K562 (cell line): ENCODE measurements around the gene RUNDC3A. TPM values are rescaled to one million over a fixed set of nuclear protein-coding genes. Genes with fewer than 3 reads are reported as not detected.
A peak's percentile ranks its signal among the peaks of the same experiment; 100 is the strongest.

Source experiments
- BCOR ChIP-seq: fragments of 450-650 bp; IDR thresholded peaks from 2 replicates; pipeline ENCODE4 v1.6.1; 2016
- BRCA1 ChIP-seq, 2 experiments: fragments of 450-650 bp in 1 of 2; sonication (generic) in 1 of 2; formaldehyde crosslinking in 1 of 2; IDR thresholded peaks; 2 replicates each; pipeline versions ENCODE4 v1.5.0 to v1.6.1; 2017 to 2020; ENCODE audit warnings: mild to moderate bottlenecking in 1 of 2, missing genetic modification reagents in 1 of 2
- CREM ChIP-seq: IDR thresholded peaks from 2 replicates; pipeline ENCODE4 v1.6.1; 2014; ENCODE audit warnings: antibody characterized with exemption, low read depth
- ELF1 ChIP-seq: fragments of 200-800 bp; sonication (Bioruptor generic); IDR thresholded peaks from 2 replicates; pipeline ENCODE4 v1.6.1; 2016; ENCODE audit warnings: missing genetic modification characterization, missing compliant biosample characterization
- KAT7 ChIP-seq: sonication (generic); formaldehyde crosslinking; IDR thresholded peaks from 2 replicates; pipeline ENCODE4 v1.8.0; 2022; ENCODE audit warnings: missing genetic modification reagents, mild to moderate bottlenecking, borderline replicate concordance
- KLF16 ChIP-seq: IDR thresholded peaks from 2 replicates; pipeline ENCODE4 v1.6.1; 2016; ENCODE audit warnings: antibody characterized with exemption
- MECOM ChIP-seq: fragments of 250-450 bp; sonication (Bioruptor Pico); IDR thresholded peaks from 2 replicates; pipeline ENCODE4 v1.8.0; 2022; ENCODE audit warnings: inconsistent platforms
- MTA3 ChIP-seq: fragments of 450-650 bp; formaldehyde crosslinking; IDR thresholded peaks from 2 replicates; pipeline ENCODE4 v1.6.1; 2017; ENCODE audit warnings: mild to moderate bottlenecking, borderline replicate concordance
- PURB ChIP-seq: sonication (generic); formaldehyde crosslinking; IDR thresholded peaks from 2 replicates; pipeline ENCODE4 v1.9.0; 2021; ENCODE audit warnings: low read depth, mild to moderate bottlenecking, missing genetic modification reagents
- RB1 ChIP-seq: fragments of 450-650 bp; IDR thresholded peaks from 2 replicates; pipeline ENCODE4 v1.6.1; 2017; ENCODE audit warnings: low read depth, mild to moderate bottlenecking
- RFX1 ChIP-seq: fragments of 450-650 bp; IDR thresholded peaks from 2 replicates; pipeline ENCODE4 v1.6.1; 2016; ENCODE audit warnings: mild to moderate bottlenecking, moderate library complexity
- SMC3 ChIP-seq: conservative IDR thresholded peaks from 2 replicates; pipeline ENCODE4 v1.6.1; 2011; ENCODE audit warnings: low read depth, low read length, improper control_type of control experiment; ENCODE audit not compliant: insufficient read depth
- SRSF7 ChIP-seq: fragments of 200-400 bp; formaldehyde crosslinking; optimal IDR thresholded peaks from 2 replicates; pipeline ENCODE3; 2017; ENCODE audit warnings: mild to moderate bottlenecking, low read depth, low read length
- TCF7 ChIP-seq: sonication (generic); IDR thresholded peaks from 2 replicates; pipeline ENCODE4 v1.6.1; 2016; ENCODE audit warnings: antibody characterized with exemption, borderline replicate concordance
- ZNF717 ChIP-seq: fragments of 250-450 bp; sonication (Bioruptor Pico); IDR thresholded peaks from 2 replicates; pipeline ENCODE4 v1.5.0; 2021
- ZNF77 ChIP-seq: fragments of 250-450 bp; sonication (Bioruptor Pico); IDR thresholded peaks from 2 replicates; pipeline ENCODE4 v1.5.0; 2020
- polyA plus RNA-seq, 8 experiments: library from polyadenylated mRNA; depleted of rRNA in 4 of 8; stranded (reverse) in 5 of 8; unstranded in 3 of 8; fragments of >200 nt; fragmentation: Nextera tagmentation in 2 of 8; fragmentation: Illumina TruSeq in 1 of 8; extraction: Ambion mirVana in 2 of 8; extraction: Trizol in 1 of 8; gene quantifications; 2 replicates each; pipeline versions ENCODE4 v1.2.1 to v1.2.3, GENCODE V29; 2011 to 2014; ENCODE audit warnings: inconsistent platforms in 1 of 8, missing spikeins in 1 of 8
- total RNA-seq, 7 experiments: library from RNA; depleted of rRNA in 6 of 7; stranded (reverse); fragments of >200 nt in 6 of 7; fragmentation: Illumina TruSeq in 2 of 7; extraction: Trizol in 2 of 7; gene quantifications; 2 replicates each; pipeline versions ENCODE4 v1.2.1 to v1.2.3, GENCODE V29; 2011 to 2021; ENCODE audit warnings: low replicate concordance in 1 of 7
- TF ChIP-seq, protein P1 (sequence below): fragments of 250-450 bp; sonication (Bioruptor Pico); IDR thresholded peaks from 2 replicates; pipeline ENCODE4 v1.4.0; 2020
- TF ChIP-seq, protein P2 (sequence below): fragments of 450-650 bp; formaldehyde crosslinking; IDR thresholded peaks from 2 replicates; pipeline ENCODE4 v1.4.0; 2022; ENCODE audit warnings: missing genetic modification characterization
- TF ChIP-seq, protein P3 (sequence below): fragments of 250-450 bp; sonication (Bioruptor Pico); IDR thresholded peaks from 2 replicates; pipeline ENCODE4 v1.9.0; 2021; ENCODE audit warnings: mild to moderate bottlenecking
- TF ChIP-seq, protein P4 (sequence below): fragments of 450-650 bp; IDR thresholded peaks from one replicate; pipeline ENCODE4 v1.6.1; 2018; ENCODE audit warnings: mild to moderate bottlenecking, moderate library complexity; ENCODE audit not compliant: partially characterized antibody
- TF ChIP-seq, protein P5 (sequence below): sonication (generic); formaldehyde crosslinking; IDR thresholded peaks from 2 replicates; pipeline ENCODE4 v1.9.0; 2022; ENCODE audit warnings: mild to moderate bottlenecking, missing genetic modification reagents

RUNDC3A gene
- total and polyA plus RNA-seq, 9 of the 15 experiments (the other 6 are each of a cell fraction or from before 2014, with no cell fraction given) = not detected

DNA sequence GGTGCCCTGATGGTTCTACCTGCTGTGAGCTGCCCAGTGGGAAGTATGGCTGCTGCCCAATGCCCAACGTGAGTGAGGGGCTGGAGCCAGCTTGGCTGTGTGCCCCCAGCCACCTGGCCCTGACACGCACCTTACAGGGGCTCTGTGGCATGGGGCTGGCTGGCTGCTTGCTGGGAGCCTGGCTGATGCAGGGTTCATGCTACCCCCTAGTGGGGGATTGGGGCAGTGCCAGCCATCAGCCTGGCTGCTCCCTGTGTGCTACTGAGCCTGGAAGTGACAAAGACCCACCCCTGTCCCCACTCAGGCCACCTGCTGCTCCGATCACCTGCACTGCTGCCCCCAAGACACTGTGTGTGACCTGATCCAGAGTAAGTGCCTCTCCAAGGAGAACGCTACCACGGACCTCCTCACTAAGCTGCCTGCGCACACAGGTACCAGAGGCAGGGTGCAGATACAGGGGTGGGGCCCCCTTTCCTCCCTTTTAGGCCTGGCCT, 42.4 kb downstream of the RUNDC3A start (continued):
- TF ChIP-seq ZNF717 (CRISPR knock-in tag) = no peak
- no peak for TF ChIP-seq CREM
- no peak for TF ChIP-seq RFX1
- no peak for TF ChIP-seq PURB
- no peak for TF ChIP-seq ELF1 (tag)
- TF ChIP-seq BRCA1 (IDR thresholded peaks at IDR 0.05) = no peak
- 0 out of 2 replicates have a peak, but pooled peaks have one; percentile 91 for TF ChIP-seq BRCA1 (CRISPR knock-in tag; IDR thresholded peaks at IDR 0.05)
- TF ChIP-seq, protein P1, sequence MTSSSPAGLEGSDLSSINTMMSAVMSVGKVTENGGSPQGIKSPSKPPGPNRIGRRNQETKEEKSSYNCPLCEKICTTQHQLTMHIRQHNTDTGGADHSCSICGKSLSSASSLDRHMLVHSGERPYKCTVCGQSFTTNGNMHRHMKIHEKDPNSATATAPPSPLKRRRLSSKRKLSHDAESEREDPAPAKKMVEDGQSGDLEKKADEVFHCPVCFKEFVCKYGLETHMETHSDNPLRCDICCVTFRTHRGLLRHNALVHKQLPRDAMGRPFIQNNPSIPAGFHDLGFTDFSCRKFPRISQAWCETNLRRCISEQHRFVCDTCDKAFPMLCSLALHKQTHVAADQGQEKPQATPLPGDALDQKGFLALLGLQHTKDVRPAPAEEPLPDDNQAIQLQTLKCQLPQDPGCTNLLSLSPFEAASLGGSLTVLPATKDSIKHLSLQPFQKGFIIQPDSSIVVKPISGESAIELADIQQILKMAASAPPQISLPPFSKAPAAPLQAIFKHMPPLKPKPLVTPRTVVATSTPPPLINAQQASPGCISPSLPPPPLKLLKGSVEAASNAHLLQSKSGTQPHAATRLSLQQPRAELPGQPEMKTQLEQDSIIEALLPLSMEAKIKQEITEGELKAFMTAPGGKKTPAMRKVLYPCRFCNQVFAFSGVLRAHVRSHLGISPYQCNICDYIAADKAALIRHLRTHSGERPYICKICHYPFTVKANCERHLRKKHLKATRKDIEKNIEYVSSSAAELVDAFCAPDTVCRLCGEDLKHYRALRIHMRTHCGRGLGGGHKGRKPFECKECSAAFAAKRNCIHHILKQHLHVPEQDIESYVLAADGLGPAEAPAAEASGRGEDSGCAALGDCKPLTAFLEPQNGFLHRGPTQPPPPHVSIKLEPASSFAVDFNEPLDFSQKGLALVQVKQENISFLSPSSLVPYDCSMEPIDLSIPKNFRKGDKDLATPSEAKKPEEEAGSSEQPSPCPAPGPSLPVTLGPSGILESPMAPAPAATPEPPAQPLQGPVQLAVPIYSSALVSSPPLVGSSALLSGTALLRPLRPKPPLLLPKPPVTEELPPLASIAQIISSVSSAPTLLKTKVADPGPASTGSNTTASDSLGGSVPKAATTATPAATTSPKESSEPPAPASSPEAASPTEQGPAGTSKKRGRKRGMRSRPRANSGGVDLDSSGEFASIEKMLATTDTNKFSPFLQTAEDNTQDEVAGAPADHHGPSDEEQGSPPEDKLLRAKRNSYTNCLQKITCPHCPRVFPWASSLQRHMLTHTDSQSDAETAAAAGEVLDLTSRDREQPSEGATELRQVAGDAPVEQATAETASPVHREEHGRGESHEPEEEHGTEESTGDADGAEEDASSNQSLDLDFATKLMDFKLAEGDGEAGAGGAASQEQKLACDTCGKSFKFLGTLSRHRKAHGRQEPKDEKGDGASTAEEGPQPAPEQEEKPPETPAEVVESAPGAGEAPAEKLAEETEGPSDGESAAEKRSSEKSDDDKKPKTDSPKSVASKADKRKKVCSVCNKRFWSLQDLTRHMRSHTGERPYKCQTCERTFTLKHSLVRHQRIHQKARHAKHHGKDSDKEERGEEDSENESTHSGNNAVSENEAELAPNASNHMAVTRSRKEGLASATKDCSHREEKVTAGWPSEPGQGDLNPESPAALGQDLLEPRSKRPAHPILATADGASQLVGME (CRISPR knock-in tag) = 0 out of 2 replicates have a peak, but pooled peaks have one; percentile 37
- TF ChIP-seq KAT7 (CRISPR knock-in tag) = no peak
- TF ChIP-seq ZNF77 (CRISPR knock-in tag) = no peak
- no peak for TF ChIP-seq SRSF7
- TF ChIP-seq MECOM (CRISPR knock-in tag) = no peak
- TF ChIP-seq KLF16 = peak; percentile 8; the same call in 1 of the 2 replicates
- 0 out of 2 replicates have a peak, but pooled peaks have one; percentile 24 for TF ChIP-seq MTA3
- no peak for TF ChIP-seq TCF7
- no peak for TF ChIP-seq BCOR
- TF ChIP-seq, protein P2, sequence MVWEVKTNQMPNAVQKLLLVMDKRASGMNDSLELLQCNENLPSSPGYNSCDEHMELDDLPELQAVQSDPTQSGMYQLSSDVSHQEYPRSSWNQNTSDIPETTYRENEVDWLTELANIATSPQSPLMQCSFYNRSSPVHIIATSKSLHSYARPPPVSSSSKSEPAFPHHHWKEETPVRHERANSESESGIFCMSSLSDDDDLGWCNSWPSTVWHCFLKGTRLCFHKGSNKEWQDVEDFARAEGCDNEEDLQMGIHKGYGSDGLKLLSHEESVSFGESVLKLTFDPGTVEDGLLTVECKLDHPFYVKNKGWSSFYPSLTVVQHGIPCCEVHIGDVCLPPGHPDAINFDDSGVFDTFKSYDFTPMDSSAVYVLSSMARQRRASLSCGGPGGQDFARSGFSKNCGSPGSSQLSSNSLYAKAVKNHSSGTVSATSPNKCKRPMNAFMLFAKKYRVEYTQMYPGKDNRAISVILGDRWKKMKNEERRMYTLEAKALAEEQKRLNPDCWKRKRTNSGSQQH = no peak
- TF ChIP-seq, protein P3, sequence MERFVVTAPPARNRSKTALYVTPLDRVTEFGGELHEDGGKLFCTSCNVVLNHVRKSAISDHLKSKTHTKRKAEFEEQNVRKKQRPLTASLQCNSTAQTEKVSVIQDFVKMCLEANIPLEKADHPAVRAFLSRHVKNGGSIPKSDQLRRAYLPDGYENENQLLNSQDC (CRISPR knock-in tag) = no peak
- TF ChIP-seq, protein P4, sequence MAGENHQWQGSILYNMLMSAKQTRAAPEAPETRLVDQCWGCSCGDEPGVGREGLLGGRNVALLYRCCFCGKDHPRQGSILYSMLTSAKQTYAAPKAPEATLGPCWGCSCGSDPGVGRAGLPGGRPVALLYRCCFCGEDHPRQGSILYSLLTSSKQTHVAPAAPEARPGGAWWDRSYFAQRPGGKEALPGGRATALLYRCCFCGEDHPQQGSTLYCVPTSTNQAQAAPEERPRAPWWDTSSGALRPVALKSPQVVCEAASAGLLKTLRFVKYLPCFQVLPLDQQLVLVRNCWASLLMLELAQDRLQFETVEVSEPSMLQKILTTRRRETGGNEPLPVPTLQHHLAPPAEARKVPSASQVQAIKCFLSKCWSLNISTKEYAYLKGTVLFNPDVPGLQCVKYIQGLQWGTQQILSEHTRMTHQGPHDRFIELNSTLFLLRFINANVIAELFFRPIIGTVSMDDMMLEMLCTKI = no peak
- peak; percentile 71 for TF ChIP-seq RB1
- peak; percentile 79 for TF ChIP-seq SMC3
- TF ChIP-seq, protein P5, sequence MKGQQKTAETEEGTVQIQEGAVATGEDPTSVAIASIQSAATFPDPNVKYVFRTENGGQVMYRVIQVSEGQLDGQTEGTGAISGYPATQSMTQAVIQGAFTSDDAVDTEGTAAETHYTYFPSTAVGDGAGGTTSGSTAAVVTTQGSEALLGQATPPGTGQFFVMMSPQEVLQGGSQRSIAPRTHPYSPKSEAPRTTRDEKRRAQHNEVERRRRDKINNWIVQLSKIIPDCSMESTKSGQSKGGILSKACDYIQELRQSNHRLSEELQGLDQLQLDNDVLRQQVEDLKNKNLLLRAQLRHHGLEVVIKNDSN = no peak
